Measurements from ENCODE around the gene BTN1A1.

GRCh38 chr6:26489996-26490964 lies 9.8 kb upstream of the BTN1A1 start:
- TF ChIP-seq POLR2AphosphoS5 (IDR thresholded peaks at IDR 0.05), result no peak
- TF ChIP-seq CTCF (IDR thresholded peaks at IDR 0.05), result no peak
- no peak for TF ChIP-seq POLR2A (IDR thresholded peaks at IDR 0.05)

All from prostate gland (tissue), 2 donors.